GM18870 (cell line): ENCODE data around the gene COX19.
A peak's percentile ranks its signal among the peaks of the same experiment; 100 is the strongest.

Source experiments
- ATAC-seq: cut with Tn5 transposase; IDR thresholded peaks from one replicate; pipeline ENCODE4 v1.9.1; 2021; ENCODE audit warnings: moderate library complexity; ENCODE audit not compliant: unreplicated experiment

The COX19 gene, protein sequence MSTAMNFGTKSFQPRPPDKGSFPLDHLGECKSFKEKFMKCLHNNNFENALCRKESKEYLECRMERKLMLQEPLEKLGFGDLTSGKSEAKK

DNA sequence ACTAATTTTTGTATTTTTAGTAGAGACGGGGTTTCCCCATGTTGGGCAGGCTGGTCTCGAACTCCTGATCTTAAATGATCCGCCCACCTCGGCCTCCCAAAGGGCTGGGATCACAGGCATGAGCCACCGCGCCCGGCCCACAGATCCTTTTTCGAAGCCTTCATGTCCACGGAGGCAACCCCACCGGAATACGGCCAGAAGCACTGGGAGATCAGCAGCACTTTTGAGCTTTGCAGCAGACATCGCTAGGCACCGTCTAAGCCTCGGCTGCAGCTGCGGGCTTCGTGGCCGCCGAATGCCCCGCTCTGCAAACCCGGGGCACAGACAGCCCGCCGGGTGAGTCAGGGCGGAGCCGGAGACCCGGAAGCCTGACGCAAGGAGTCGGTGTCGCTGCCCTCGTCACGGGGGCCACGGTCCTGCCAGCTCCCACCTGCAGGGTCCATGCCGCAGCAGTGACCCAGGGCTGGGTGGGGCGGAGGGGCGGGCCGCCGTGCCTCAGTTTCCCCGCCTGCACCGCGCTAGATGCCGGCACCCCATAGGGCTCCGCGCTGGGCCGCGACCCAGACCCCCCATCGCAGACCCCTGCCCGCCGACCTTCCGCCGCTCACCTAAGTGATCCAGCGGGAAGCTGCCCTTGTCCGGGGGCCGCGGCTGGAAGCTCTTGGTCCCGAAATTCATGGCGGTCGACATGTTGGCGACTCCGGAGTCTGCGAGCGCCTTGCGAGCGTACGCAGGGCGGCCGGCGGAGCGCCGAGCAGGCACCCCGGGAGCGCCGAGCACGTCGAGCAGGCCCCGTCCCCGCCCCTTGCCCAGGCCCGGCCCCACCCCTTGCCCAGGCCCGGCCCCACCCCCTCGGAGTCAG is at the start of gene COX19:
COX19 (minus strand) TSS at position 730 of the 862 bp plus-strand sequence; CDS start at position 690, 40 bp downstream.
- peak; percentile 41 for ATAC-seq

DNA sequence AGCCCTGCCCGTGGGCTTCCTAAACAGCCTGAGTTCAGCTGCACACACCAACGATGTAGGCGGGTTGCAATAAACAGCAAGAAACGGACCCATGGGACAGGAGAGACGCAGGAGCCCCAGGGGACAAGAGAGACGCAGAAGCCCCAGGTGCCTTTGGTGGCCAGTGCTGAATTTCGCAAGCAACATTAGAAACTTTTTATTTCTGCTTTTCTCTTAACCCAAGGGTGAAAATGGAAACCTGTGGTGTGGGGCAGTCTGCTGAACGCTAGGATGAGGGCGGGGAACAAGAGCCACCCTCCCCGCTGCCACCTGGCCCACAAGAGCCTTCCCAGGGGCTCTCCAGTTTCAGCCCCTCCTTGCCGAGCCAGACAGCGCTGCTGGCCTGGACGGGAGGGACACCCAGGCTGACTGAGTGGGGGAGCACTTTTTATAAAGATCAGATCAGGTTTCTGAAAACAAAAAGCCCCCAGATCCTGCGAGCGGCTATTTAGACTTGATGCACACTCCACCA is 49.0 kb upstream of the COX19 start:
- ATAC-seq = peak; percentile 66

DNA sequence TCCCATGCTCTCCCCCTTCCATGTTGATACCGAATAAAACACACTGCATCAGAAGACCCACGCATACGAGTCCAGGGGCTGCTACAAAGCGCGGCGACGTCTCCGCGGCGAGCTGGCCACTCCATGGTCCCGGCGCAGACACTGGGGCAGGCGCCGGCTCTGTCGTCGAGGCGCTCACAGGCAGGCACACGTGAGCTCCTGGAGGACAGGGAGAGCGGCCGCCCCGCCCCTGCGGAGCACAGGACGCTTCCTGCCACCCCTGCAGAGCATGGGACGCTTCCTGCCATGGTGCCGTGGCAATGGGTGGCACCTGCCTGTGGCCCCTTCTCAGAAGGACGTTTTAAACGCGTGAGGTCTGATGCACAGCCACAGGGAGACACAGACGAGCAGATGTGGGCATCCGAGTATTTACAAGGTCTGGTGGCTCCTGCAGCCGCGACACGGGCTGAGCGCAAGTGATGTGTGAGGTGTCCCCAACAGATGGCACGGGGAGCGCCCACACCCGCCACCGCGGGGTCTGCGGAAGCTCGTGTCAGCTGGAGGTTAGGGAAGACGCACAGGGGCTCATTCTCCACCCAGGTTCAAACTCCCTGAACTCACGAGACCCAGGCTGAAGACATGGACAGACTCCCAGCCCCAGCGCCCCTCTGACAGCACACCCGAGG is 47.6 kb upstream of the COX19 start:
- no peak for ATAC-seq

DNA sequence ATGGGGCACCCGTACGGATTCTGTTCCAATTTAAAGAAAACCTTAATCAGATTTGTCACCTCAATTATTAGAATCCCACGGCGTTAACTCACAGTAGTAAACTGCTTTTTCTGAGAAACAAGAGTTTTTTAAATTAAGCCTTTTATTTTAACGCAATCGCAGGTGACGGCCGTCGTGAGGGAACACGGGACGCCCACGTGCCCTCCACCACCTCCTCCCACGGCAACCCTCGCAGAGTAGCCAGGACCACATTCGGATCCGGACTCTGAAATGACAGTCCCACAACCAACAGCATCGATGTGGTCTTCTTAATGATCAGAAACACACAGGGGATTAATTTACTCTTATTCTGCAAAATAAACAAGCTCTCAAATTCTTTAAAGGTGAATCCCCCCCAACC is 47.0 kb upstream of the COX19 start:
- ATAC-seq = no peak

DNA sequence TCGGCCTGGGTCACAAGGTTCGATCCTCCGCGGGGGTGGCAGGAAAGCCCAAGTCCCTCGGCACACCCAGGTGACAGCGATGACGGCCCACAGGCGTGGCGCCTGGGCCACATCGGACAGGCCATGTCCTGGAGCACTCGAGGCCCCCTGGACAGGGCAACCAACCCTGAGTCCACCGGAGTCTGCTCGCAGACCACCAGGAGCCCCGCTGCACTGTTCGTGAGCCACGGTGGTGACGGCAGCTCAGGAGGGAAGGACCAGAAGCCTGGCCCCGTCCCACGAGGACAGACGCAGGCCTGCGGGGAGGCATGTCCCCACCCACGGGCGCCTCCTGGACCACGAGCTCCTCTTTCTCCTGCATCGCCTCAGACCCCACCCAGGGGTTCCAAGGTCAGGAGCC is 46.6 kb upstream of the COX19 start:
- ATAC-seq = no peak

DNA sequence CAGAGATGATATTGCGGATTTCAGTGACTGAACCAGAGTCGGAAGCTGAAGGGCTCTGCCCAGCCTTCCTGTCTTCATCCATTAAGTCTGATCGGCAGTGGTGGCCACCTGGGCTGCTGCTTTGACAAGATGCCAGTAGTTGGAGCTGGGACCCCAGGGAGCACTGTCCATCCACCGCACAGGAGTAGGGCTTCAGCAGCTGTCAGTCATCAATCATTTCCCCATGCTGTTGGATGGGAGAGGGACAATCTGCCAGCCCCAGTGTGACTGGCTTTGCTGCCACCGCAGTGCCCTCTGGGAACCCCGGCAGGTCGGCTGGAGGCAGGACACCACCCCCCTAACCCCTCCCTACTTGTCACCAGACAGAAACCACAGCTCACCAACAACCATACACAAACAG is 46.0 kb upstream of the COX19 start:
- ATAC-seq = no peak

DNA sequence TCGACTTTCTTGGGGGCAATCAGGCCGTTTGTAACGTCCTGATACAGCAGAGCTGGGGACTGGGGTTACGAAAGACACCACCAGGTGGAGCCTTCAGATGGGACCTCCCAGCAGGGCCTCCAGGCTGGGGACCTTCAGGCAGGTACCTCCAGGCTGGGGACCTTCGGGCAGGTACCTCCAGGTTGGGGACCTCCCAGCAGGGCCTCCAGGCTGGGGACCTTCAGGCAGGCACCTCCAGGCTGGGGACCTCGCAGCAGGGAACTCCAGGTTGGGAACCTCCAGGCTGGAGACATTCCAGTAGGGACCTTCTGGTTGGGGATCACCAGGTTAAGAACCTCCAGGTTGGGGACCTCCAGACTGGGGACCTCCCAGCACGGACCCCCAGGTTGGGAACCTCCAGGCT is 45.5 kb upstream of the COX19 start:
- ATAC-seq = no peak

DNA sequence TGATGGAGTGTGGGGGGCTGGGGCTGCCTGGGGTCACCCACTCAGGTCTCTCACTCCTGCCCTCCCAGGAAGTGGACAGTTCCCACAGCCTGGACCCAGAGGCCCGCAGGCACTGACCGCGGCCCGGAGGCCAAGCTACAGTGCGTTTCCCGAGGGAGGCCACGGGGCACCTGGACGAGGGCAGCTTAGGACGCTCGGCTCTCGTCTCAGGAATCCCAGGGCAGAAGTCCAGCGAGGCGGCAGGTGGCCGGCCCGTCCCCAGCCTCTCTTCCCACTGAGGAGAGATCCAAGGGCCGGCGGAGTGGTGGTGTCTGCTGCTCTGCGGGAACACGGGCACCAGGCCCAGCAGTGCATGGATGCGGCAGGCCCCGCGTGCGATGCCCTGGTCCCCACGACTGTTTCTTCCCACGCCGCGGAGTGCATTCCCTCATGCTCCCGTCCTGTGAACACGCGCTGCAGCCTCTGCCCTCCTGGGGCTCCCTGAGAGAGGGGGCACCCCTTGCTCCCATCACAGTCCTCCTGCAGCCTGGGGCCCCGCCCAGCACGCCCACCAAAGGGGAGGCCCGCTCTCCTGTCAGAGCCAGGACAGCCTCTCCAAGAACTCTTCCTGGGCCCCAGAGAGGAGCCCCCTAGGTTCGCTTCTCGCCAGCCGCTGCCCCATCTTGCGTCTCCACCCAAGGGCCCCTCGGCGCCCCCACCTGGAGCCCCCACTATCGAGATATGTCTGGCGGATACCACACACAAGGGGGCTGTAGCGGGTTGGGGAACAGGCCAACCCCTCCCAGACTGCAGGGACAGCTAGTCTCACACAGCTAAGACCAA is 44.7 kb upstream of the COX19 start:
- no peak for ATAC-seq

DNA sequence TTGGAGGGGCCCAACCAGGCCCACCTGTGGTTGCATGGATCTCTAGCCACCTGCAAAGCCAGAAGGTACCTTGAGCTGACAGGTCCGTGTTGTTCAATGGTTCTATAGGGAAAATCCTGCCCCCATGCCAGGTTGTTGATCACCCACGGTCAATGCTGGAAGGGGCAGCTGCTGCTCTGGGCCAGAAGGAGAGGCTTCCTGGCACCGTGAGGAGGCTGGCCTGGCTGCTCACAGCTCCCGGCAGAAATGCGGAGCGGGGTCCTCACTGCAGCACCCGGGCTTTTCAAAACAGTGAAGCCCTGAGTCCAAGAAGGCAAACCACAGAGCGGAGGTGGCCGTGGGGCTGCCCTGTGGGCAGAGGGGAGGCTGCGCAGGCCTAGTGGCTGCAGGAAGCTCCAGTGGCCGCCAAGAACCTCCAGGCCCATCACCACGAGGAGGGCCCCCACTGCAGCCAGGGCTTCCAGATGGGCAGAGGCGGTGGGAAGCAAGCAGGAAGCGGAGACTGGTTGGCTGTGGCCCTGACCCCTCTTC is 44.0 kb upstream of the COX19 start:
- no peak for ATAC-seq

DNA sequence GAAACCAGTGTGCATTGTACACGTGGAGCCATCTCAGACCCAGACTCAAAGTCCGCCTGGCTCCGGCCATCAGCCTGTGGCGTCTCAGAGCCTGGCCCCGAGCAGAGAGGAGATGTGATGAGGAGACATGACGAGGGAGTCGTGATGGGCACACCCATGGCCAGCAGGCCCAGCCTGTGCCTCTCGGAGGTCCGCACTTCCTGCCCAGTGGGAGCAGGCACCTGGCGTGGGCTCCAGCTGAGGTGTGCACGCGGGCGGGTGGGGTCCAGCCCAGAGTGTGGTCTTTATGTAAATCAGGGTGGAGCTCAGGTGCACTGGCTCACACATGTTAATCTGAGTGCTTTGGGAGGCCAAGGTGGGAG is 43.0 kb upstream of the COX19 start:
- no peak for ATAC-seq

DNA sequence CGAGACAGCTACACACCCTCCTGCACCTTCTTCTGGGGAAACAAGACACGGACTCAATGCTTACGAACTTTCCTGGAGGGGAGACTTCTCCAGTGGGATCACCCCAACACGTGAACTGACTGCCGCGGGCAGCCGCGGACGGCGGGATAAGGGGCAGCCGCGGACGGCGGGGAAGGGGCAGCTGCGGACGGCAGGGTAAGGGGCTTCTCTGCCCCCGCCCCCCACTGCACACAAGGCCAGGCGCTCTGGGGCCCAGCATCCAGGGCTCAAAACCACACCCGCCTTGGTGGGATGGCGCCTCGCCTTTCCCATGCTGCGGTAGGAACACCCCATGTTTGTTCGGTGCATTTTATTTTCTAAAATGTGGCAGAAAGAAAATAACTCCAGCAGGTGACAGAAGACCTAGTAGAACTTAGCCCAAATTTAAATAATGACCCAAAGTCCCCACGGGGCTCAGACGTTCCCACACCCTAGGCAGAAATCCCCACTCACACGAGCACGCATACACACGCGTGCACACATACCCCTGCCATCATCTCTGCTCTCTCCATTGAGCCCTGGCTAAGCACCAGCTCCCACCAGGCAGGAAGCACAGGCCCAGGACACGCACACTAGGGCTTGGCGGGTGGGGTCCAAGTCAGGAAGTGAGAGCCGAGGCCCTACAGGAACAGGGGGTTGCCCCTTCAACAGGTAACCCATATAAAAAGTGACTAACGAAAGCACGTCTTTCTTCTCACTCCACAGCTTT is 42.4 kb upstream of the COX19 start:
- ATAC-seq = no peak

DNA sequence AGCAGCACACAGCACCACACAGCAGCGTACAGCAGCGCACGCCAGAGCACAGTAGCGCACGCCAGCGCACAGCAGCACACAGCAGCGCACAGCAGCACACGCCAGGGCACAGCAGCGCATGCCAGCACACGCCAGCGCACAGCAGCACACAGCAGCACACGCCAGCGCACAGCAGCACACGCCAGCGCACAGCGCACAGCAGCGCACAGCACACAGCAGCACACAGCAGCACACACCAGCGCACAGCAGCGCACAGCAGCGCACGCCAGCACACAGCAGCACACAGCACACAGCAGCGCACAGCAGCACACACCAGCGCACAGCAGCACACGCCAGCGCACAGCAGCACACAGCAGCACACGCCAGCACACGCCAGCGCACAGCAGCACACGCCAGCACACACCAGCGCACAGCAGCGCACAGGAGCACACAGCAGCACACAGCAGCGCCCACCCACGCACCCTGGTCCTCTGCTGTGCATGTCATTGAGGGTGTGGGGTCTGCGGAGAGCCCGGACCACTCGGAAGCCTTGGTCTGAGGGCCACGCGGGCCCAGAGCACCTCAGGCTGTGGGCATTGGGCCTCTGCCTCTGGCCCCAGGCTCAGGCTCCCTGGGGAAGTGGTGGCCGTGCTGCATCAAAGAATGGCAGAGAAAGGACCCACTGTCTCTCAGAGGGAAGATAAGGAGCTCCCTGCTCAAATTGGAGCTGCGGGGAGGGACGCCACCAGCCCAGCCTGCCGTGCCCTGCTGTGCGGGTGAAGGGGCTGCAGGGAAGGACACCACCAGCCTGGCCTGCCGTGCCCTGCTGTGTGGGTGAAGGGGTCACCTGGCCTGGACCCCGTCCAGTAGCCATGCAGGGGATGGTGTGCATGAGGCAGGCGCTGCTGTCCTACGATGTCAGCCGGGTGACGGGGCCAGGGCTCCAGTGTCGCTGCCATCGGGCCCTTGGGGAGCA is 41.5 kb upstream of the COX19 start:
- no peak for ATAC-seq

DNA sequence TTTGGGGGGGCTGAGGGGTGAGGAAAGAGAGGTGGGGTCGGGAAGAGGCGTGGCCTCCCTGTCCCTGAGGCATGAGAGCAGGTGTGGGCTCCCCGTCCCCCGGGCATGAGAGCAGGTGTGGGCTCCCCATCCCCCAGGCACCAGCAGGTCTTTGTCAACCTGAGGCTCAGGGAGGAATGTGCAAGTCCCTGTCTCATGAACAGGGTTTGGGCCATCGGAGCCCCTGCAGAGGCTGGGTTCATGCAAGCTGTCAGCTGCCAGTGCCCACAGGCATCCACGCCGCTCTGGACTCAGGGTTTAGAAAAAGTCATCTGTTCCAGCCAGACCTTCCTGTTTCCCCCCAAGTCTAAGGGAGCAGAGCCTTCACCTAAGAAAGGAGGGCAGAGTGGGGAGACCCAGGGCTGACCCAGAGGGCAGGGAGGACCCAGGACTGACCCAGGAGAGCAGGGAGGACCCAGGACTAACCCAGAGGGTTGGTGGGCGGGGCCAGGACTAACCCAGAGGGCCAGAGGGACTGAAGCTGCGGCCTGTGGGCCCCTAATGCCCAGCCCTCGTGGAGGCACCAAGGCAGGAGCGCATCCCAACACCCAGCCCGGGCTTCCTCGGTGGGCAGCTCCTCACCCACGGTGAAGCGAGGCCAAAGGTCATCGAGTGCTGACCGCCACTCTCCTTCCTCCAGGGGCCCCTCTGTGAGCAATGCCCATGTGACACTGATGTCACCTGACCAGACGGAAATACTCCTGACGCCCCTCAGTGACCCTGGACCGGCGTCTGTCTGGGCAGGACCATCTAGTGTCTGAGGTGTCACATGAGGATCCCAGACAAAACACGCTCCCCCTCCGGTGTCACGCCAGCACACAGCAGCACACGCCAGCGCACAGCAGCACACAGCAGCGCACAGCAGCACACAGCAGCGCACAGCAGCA is 40.1 kb upstream of the COX19 start:
- no peak for ATAC-seq

DNA sequence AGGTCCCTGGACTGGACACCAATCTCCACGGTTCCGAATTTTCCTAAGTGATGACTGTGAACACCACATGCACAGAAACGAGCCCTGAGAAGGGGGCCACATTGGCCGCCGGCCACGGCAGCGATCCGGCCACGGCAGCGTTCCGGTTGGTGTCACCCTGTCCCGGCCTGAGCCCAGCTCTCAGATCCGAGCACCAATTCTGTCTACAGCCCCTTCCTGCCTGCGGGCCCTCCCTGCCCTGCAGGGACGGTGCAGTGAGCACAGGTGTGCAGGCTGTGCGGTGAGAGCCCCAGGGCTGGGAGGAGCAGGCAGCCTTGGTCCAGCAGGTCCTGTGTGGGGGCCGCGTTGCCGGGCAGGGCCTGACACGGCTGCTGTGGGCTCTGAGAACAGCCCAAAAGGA is 39.3 kb upstream of the COX19 start:
- ATAC-seq = no peak

DNA sequence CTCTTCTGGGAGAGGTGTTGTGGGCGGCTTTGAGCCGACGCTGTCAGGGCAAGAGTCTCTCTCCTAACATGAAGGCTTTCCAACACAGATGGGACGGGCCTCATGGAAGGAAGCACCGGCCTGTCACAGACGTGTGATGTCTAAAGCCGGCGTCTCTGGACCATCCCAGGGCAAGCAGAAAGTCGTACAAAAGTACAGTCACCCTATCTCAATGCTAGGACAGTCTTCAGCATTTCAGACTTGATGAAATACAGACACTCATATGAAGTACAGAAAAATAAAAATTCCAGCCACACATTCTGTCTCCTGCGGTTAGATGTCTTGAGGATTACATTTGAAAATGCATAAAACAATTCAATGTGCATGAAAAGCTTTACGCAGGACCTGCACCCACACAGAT is 38.2 kb upstream of the COX19 start:
- no peak for ATAC-seq

DNA sequence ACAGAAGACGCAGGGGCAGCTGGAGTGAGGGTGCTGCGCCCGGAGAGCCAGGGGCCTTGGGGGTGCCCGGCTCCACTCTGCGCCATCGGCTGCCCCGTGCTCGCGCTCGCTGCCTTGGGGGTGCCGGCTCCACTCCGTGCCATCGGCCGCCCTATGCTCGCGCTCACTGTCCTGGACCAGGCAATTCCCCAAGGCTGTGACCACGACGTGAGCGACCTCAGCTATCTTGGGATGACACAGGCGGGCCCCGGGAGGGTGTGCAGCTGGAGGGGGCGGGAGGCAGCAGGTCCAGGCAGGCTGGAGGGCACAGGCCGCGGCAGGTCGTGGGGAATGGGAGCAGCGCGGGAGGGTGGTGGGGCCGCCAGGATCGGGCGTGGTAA is 37.4 kb upstream of the COX19 start:
- no peak for ATAC-seq

DNA sequence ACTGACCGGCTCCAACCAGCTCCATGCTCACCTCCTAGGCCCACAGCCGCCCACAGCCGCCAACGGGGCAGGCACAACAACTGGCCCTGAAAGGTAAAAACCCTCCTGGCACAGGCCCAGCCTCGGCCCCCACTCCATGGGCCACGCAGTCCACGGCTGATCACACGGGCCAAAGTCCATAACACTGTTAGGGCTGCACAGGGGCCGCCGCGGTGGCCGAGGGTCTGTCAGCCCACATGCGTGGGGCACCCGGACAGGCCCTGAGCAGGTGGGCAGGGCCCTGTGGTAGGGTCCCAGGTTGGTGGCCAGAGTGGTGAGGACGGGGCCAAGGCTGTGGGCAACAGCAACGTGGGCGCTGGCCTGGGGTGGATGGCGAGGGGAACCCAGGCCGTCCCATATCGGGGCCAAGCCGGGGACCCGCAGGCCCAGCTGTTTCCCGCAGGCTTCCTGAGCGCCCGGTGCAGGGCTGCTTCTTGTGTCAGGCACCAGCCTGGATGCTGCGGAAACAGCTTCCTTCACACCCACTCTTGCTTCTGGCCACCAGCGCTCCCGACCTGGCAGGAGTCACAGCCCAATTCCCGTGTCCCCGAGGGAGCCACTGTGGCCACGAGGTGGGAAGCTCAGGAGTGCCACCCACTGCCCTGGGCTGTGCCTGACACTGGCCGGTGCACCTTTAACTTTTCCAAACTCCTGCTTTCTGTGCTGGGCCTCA is 36.8 kb upstream of the COX19 start:
- no peak for ATAC-seq
